ENCODE data around the gene SHBG. TPM values are rescaled to one million over a fixed set of nuclear protein-coding genes. Genes with fewer than 3 reads are reported as not detected.

Gene SHBG
- total and polyA plus RNA-seq, 2 of the 8 experiments (the other 6 are each of a cell fraction or from before 2014, with no cell fraction given) = 1.1 to 1.2 TPM

DNA sequence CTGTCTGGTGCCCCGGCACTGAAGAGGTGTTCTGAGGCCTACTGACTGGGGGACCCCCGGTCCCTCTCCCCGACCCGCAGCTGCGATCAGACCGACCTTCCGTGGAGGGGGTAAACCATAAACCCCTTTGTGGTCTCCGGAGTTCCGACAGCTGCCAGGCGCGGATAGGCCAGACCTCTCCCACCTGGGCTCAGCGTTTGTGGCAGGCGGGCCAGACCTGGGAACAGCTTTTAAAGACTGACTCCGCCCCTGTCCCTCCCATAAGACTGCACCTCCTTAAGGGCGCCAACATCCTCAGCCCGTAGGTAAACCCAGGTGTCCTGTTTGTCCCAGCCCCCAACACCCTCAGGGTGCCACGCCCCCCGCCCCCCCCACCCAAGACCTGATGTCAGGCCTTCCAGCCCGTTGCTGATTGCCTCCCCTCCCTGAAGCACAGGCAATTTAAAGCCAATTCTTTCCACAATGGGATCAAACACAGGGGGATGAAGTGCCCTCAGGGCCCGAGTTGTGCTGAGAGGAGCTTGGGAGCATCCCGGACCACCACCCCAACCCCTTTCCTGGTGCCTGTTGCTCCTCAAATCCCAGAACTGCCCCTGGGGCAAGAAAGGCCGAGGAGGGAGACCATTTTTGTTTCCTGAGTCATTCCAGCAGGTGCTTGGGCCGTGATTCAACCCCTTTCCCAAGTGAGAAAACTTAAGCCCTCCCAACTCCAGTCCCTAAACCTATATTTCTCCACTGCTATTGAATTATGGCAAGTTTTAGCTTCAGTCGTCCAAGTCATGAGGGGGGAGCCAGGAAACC lies 39.8 kb upstream of the SHBG start, which contains the start of gene SOX15 (continued):
- TF ChIP-seq SIRT6 (IDR thresholded peaks at IDR 0.05; ENCODE audit: low read length) (no peak), CREB1 (IDR thresholded peaks at IDR 0.05) (no peak), BRCA1 (IDR thresholded peaks at IDR 0.05; ENCODE audit: low read depth, low read length) (no peak), RBBP5 (IDR thresholded peaks at IDR 0.05; ENCODE audit: borderline replicate concordance, low read depth, low read length) (no peak), EZH2 (IDR thresholded peaks at IDR 0.05; ENCODE audit: low read depth, low read length, severe bottlenecking) (no peak), TBP (IDR thresholded peaks at IDR 0.05; ENCODE audit: low read depth, low read length) (peak; percentile 90), JUND (IDR thresholded peaks at IDR 0.05; ENCODE audit: low read length) (no peak), RXRA (IDR thresholded peaks at IDR 0.05; ENCODE audit: insufficient read depth, low read depth, low read length) (no peak), FOSL1 (IDR thresholded peaks at IDR 0.05; ENCODE audit: insufficient read depth, low read depth, low read length) (no peak), PHF8 (conservative IDR thresholded peaks at IDR 0.05; ENCODE audit: low read depth, low read length) (no peak)
- TF ChIP-seq, protein P1, sequence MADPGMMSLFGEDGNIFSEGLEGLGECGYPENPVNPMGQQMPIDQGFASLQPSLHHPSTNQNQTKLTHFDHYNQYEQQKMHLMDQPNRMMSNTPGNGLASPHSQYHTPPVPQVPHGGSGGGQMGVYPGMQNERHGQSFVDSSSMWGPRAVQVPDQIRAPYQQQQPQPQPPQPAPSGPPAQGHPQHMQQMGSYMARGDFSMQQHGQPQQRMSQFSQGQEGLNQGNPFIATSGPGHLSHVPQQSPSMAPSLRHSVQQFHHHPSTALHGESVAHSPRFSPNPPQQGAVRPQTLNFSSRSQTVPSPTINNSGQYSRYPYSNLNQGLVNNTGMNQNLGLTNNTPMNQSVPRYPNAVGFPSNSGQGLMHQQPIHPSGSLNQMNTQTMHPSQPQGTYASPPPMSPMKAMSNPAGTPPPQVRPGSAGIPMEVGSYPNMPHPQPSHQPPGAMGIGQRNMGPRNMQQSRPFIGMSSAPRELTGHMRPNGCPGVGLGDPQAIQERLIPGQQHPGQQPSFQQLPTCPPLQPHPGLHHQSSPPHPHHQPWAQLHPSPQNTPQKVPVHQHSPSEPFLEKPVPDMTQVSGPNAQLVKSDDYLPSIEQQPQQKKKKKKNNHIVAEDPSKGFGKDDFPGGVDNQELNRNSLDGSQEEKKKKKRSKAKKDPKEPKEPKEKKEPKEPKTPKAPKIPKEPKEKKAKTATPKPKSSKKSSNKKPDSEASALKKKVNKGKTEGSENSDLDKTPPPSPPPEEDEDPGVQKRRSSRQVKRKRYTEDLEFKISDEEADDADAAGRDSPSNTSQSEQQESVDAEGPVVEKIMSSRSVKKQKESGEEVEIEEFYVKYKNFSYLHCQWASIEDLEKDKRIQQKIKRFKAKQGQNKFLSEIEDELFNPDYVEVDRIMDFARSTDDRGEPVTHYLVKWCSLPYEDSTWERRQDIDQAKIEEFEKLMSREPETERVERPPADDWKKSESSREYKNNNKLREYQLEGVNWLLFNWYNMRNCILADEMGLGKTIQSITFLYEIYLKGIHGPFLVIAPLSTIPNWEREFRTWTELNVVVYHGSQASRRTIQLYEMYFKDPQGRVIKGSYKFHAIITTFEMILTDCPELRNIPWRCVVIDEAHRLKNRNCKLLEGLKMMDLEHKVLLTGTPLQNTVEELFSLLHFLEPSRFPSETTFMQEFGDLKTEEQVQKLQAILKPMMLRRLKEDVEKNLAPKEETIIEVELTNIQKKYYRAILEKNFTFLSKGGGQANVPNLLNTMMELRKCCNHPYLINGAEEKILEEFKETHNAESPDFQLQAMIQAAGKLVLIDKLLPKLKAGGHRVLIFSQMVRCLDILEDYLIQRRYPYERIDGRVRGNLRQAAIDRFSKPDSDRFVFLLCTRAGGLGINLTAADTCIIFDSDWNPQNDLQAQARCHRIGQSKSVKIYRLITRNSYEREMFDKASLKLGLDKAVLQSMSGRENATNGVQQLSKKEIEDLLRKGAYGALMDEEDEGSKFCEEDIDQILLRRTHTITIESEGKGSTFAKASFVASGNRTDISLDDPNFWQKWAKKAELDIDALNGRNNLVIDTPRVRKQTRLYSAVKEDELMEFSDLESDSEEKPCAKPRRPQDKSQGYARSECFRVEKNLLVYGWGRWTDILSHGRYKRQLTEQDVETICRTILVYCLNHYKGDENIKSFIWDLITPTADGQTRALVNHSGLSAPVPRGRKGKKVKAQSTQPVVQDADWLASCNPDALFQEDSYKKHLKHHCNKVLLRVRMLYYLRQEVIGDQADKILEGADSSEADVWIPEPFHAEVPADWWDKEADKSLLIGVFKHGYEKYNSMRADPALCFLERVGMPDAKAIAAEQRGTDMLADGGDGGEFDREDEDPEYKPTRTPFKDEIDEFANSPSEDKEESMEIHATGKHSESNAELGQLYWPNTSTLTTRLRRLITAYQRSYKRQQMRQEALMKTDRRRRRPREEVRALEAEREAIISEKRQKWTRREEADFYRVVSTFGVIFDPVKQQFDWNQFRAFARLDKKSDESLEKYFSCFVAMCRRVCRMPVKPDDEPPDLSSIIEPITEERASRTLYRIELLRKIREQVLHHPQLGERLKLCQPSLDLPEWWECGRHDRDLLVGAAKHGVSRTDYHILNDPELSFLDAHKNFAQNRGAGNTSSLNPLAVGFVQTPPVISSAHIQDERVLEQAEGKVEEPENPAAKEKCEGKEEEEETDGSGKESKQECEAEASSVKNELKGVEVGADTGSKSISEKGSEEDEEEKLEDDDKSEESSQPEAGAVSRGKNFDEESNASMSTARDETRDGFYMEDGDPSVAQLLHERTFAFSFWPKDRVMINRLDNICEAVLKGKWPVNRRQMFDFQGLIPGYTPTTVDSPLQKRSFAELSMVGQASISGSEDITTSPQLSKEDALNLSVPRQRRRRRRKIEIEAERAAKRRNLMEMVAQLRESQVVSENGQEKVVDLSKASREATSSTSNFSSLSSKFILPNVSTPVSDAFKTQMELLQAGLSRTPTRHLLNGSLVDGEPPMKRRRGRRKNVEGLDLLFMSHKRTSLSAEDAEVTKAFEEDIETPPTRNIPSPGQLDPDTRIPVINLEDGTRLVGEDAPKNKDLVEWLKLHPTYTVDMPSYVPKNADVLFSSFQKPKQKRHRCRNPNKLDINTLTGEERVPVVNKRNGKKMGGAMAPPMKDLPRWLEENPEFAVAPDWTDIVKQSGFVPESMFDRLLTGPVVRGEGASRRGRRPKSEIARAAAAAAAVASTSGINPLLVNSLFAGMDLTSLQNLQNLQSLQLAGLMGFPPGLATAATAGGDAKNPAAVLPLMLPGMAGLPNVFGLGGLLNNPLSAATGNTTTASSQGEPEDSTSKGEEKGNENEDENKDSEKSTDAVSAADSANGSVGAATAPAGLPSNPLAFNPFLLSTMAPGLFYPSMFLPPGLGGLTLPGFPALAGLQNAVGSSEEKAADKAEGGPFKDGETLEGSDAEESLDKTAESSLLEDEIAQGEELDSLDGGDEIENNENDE (IDR thresholded peaks at IDR 0.05; ENCODE audit: insufficient replicate concordance, low read length) = no peak
